Left ventricle myocardium inferior (tissue), 1 donor: ENCODE data around the gene TJP2. TPM values are rescaled to one million over a fixed set of nuclear protein-coding genes. Genes with fewer than 3 reads are reported as not detected.

Experiments used
- DNase-seq: peaks from one replicate; pipeline ENCODE4 v3.0.0-alpha.2; 2020
- H3K27ac ChIP-seq: fragments of 200-600 bp; replicated peaks from 2 replicates; pipeline ENCODE4 v1.8.0; 2021
- H3K27me3 ChIP-seq: fragments of 200-600 bp; 2 replicates; pipeline ENCODE4 v1.8.0; 2021; ENCODE audit warnings: low read depth
- H3K36me3 ChIP-seq: fragments of 200-600 bp; 2 replicates; pipeline ENCODE4 v1.8.0; 2021
- H3K4me1 ChIP-seq: fragments of 200-600 bp; 2 replicates; pipeline ENCODE4 v1.8.0; 2021
- H3K4me3 ChIP-seq: fragments of 200-600 bp; 2 replicates; pipeline ENCODE4 v1.8.0; 2021; ENCODE audit warnings: mild to moderate bottlenecking, moderate library complexity
- H3K9me3 ChIP-seq: fragments of 200-600 bp; replicated peaks from 2 replicates; pipeline ENCODE4 v1.8.0; 2021
- intact Hi-C: fragments of 100-400 bp; cut with micrococcal nuclease; formaldehyde crosslinking; loops from one replicate; pipeline ENCODE4 v1.11.0; 2022
- total RNA-seq: library from RNA; stranded (reverse); fragmentation: NEBNext Ultra II Directional; extraction: Animal tissue kit (Norgen Biotek cat#: 25700); gene quantifications from one replicate; pipeline ENCODE4 v1.2.1, GENCODE V29; 2021
- TF ChIP-seq, protein P1 (sequence below): fragments of 200-600 bp; IDR thresholded peaks from 2 replicates; pipeline ENCODE4 v1.8.0; 2021; ENCODE audit warnings: antibody characterized with exemption, mild to moderate bottlenecking, borderline replicate concordance
- donor health status: DM: no; HTN: yes; CAD: no; lungs with severe emphysema.

TJP2 gene
- total RNA-seq, 1 donor from 2014 or later: 130 TPM

GRCh38 chr9:69261636-69262035, 87.6 kb downstream of the TJP2 start:
- Histone ChIP-seq H3K9me3 (no peaks in the 10 kb centered on the region), H3K4me3 (no peak overlapping the region), H3K4me1 (peaks cover 7% of the 10 kb centered on the region), H3K27ac (no peak overlapping the region), H3K36me3 (peaks cover 15% of the 10 kb centered on the region), H3K27me3 (no peaks in the 10 kb centered on the region)
- DNase-seq: no peak
- TF ChIP-seq, protein P1, sequence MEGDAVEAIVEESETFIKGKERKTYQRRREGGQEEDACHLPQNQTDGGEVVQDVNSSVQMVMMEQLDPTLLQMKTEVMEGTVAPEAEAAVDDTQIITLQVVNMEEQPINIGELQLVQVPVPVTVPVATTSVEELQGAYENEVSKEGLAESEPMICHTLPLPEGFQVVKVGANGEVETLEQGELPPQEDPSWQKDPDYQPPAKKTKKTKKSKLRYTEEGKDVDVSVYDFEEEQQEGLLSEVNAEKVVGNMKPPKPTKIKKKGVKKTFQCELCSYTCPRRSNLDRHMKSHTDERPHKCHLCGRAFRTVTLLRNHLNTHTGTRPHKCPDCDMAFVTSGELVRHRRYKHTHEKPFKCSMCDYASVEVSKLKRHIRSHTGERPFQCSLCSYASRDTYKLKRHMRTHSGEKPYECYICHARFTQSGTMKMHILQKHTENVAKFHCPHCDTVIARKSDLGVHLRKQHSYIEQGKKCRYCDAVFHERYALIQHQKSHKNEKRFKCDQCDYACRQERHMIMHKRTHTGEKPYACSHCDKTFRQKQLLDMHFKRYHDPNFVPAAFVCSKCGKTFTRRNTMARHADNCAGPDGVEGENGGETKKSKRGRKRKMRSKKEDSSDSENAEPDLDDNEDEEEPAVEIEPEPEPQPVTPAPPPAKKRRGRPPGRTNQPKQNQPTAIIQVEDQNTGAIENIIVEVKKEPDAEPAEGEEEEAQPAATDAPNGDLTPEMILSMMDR: no peak
- intact Hi-C loops: no loop called here

DNA sequence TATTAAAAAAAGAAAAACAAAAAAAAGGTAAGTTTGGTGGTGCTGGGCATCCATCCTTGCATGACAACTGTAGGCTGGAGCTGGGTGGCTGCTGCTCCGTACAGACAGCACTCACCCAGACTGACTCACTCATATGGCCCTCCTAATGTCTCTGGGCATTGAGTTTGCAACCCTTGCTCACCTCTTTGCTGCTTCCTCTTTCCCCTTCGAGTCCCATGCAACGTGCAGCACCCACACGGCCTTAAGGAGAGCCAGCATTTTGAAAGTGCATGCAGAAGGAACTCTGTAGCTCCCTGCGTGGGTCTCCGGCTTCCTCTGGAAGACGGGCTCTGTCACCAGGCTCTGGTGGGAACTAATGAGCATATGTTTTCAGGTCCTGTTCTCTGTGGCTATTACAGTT, 90.4 kb downstream of the TJP2 start:
- Histone ChIP-seq H3K27ac (peak overlapping the region; percentile 32), H3K9me3 (no peaks in the 10 kb centered on the region), H3K4me3 (no peak overlapping the region), H3K27me3 (no peaks in the 10 kb centered on the region), H3K4me1 (peaks cover 7% of the 10 kb centered on the region), H3K36me3 (no peaks in the 10 kb centered on the region)
- TF ChIP-seq, protein P1: no peak
- no peak for DNase-seq
- intact Hi-C loops: no loop called here

GRCh38 chr9:69265891-69266290, 91.8 kb downstream of the TJP2 start:
- no peaks in the 10 kb centered on the region for H3K9me3 ChIP-seq
- H3K4me1 ChIP-seq: peaks cover 7% of the 10 kb centered on the region
- no peak for DNase-seq
- TF ChIP-seq, protein P1: no peak
- no peaks in the 10 kb centered on the region for H3K27me3 ChIP-seq
- no peaks in the 10 kb centered on the region for H3K36me3 ChIP-seq
- intact Hi-C loops: no loop called here
- H3K27ac ChIP-seq: no peak overlapping the region
- H3K4me3 ChIP-seq: no peak overlapping the region

DNA sequence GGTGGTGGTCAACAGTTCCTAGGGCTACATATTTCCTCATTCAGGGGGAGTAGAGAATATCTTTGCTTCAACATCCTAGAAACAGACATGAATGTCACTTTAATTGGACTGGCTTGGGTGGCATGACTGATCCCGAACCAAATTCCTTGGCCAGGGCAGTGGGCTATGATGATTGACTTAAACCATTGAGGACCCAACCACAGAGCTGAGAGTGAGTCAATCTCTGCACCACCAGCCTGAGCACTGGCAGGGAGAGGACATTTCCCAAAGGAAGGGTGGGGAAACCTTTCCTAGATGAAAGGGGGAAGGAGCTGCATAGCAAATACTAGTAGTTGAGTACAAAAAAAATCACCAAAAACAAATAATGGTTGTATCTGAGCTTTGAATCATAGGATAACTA, 98.1 kb downstream of the TJP2 start:
- Histone ChIP-seq H3K4me3 (no peak overlapping the region), H3K36me3 (no peaks in the 10 kb centered on the region), H3K4me1 (peaks cover 23% of the 10 kb centered on the region), H3K9me3 (peaks cover 7% of the 10 kb centered on the region), H3K27ac (peak overlapping the region; percentile 90), H3K27me3 (no peaks in the 10 kb centered on the region)
- TF ChIP-seq, protein P1: no peak
- intact Hi-C loops: no loop called here
- DNase-seq: no peak

DNA sequence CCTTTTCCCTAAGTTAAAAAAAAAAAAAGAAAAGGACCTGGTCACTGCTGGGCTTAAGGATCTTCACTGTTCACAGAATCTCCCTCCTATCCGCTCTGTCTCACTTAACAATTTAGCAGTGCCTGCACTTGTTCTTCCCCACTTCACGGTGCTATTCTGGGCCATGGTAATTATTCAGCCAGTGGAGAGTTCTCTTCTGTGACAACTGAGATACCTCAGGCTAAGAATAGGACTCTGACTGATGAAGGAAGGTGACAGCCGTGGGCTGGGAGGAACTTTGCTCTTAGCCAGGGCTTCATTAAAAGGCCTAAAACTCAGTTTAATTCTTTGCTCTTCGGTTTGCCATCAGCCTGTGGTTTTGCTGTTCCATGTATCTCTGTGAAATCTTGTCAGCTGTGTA, 99.1 kb downstream of the TJP2 start:
- DNase-seq: no peak
- Histone ChIP-seq H3K4me3 (peak overlapping the region; percentile 37), H3K27ac (peak overlapping the region; percentile 90), H3K27me3 (no peaks in the 10 kb centered on the region), H3K9me3 (peaks cover 7% of the 10 kb centered on the region), H3K36me3 (no peaks in the 10 kb centered on the region), H3K4me1 (peaks cover 23% of the 10 kb centered on the region)
- TF ChIP-seq, protein P1: no peak
- intact Hi-C loops: no loop called here

DNA sequence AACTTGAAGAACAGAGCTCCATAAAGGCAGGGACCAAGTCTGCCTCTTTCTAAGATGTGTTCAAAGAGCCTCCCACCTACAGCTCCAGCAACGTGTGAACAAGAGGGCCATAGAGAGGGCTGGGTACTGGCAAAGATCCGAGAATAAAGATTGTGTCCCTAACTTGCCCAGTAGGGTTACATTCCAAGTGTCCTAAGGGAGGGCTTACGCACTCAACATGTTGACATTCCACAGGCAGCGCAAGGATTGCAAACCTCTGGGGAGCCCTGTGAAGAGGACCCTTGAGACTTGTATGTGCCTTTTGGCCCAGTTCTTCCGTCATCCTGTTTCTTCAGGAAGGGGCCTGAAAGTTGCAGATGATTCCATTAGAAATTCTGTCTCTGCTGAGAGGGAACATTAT, 102.7 kb downstream of the TJP2 start:
- intact Hi-C loops: no loop called here
- Histone ChIP-seq H3K27me3 (no peaks in the 10 kb centered on the region), H3K4me1 (peaks cover 23% of the 10 kb centered on the region), H3K27ac (peak overlapping the region; percentile 60), H3K9me3 (peaks cover 7% of the 10 kb centered on the region), H3K36me3 (no peaks in the 10 kb centered on the region), H3K4me3 (no peak overlapping the region)
- no peak for DNase-seq
- TF ChIP-seq, protein P1: no peak
